Panc1 (cell line): ENCODE data around the gene USH2A. TPM values are rescaled to one million over a fixed set of nuclear protein-coding genes. Genes with fewer than 3 reads are reported as not detected.

Experiments
- ATAC-seq: fragments of 200-7000 bp; cut with Tn5 transposase; 2 replicates; pipeline ENCODE4 v1.9.1; 2020; ENCODE audit warnings: mild to moderate bottlenecking, moderate library complexity
- BruUV-seq: library from RNA; stranded (reverse); fragments of 400-500 nt; replicated peaks from 2 replicates; lab custom pipeline; 2021; lab: Mats Ljungman, UMichigan
- CTCF ChIA-PET: fragments of 300-600 bp; sonication (Branson Sonifier 250); formaldehyde crosslinking; loops from one replicate; lab custom pipeline; 2022; ENCODE audit warnings: antibody characterized with exemption; lab: Charles Lee
- POLR2A ChIA-PET: fragments of 300-600 bp; sonication (Branson Sonifier 250); formaldehyde crosslinking; loops from one replicate; lab custom pipeline; 2022; ENCODE audit warnings: antibody characterized with exemption; lab: Charles Lee
- DNase-seq: peaks from one replicate; pipeline ENCODE4 v3.0.0-alpha.2; 2010; ENCODE audit warnings: low read depth, low spot score
- H3K27ac ChIP-seq: 2 replicates; pipeline ENCODE4 v1.5.1; 2011; ENCODE audit warnings: mild to moderate bottlenecking, low read length, inconsistent platforms
- H3K27me3 ChIP-seq: fragments of 200-500 bp; sonication (Bioruptor generic); 2 replicates; pipeline ENCODE4 v1.6.0; 2014; ENCODE audit warnings: low read length, inconsistent platforms; ENCODE audit not compliant: control insufficient read depth, insufficient read depth
- H3K36me3 ChIP-seq: fragments of 200-500 bp; sonication (Bioruptor generic); 2 replicates; pipeline ENCODE4 v1.5.1; 2014; ENCODE audit warnings: inconsistent platforms, mild to moderate bottlenecking, low read length, moderate library complexity; ENCODE audit not compliant: control insufficient read depth, insufficient read depth
- H3K4me1 ChIP-seq: 2 replicates; pipeline ENCODE4 v1.5.1; 2011; ENCODE audit warnings: inconsistent platforms, mild to moderate bottlenecking, low read length, moderate library complexity; ENCODE audit not compliant: control insufficient read depth, insufficient read depth
- H3K4me3 ChIP-seq, 2 experiments: 2 replicates each; pipeline ENCODE4 v1.5.1; 2011 to 2012; ENCODE audit warnings: low read depth in 2 of 2, low read length in 2 of 2, mild to moderate bottlenecking in 2 of 2, inconsistent platforms in 1 of 2, moderate library complexity in 1 of 2
- H3K9me3 ChIP-seq: fragments of 200-500 bp; sonication (Bioruptor generic); 2 replicates; pipeline ENCODE4 v1.5.1; 2014; ENCODE audit warnings: low read depth, mild to moderate bottlenecking, inconsistent platforms, low read length, moderate library complexity; ENCODE audit not compliant: control insufficient read depth, insufficient read depth
- POLR2AphosphoS5 ChIP-seq: IDR thresholded peaks from 2 replicates; pipeline ENCODE4 v1.6.1; 2012; ENCODE audit warnings: mild to moderate bottlenecking, low read depth, low read length, moderate library complexity
- REST ChIP-seq, 2 experiments: IDR thresholded peaks; 2 replicates each; pipeline ENCODE4 v1.6.1; 2011 to 2012; ENCODE audit warnings: low read depth in 2 of 2, control low read depth in 1 of 2, low read length in 1 of 2, mild to moderate bottlenecking in 1 of 2, moderate library complexity in 1 of 2; ENCODE audit not compliant: insufficient read depth in 1 of 2
- SIN3A ChIP-seq: IDR thresholded peaks from 2 replicates; pipeline ENCODE4 v1.6.1; 2012; ENCODE audit warnings: low read depth, mild to moderate bottlenecking, low read length, moderate library complexity, borderline replicate concordance; ENCODE audit not compliant: insufficient read depth
- TCF7L2 ChIP-seq: IDR thresholded peaks from 2 replicates; pipeline ENCODE4 v1.6.1; 2011; ENCODE audit warnings: mild to moderate bottlenecking, low read depth, low read length, inconsistent platforms
- in situ Hi-C: cut with HindIII; loops from 2 replicates; pipeline ENCODE4 v1.10.0; 2016; ENCODE audit warnings: low sequenced_read_pairs, low pct_unique_long_range_greater_than_20kb
- intact Hi-C: fragments of 100-400 bp; cut with micrococcal nuclease; formaldehyde crosslinking; loops from one replicate; pipeline ENCODE4 v1.10.0; 2022; ENCODE audit not compliant: unreplicated experiment
- total RNA-seq: library from RNA; stranded (reverse); gene quantifications from one replicate; pipeline ENCODE4 v1.2.1, GENCODE V29; 2021; ENCODE audit not compliant: unreplicated experiment
- TF ChIP-seq, protein P1 (sequence below): fragments of 450-650 bp; IDR thresholded peaks from 2 replicates; pipeline ENCODE4 v1.5.1; 2017; ENCODE audit warnings: mild to moderate bottlenecking

The USH2A gene
- total RNA-seq, 1 experiment from 2014 or later: not detected

GRCh38 chr1:215792446-215792845, 630.8 kb downstream of the USH2A start:
- Histone ChIP-seq H3K36me3 (no peaks in the 10 kb centered on the region), H3K4me3 (no peak overlapping the region), H3K4me1 (no peaks in the 10 kb centered on the region), H3K27ac (no peak overlapping the region), H3K27me3 (no peaks in the 10 kb centered on the region), H3K9me3 (no peaks in the 10 kb centered on the region)
- BruUV-seq: no TSS peak
- in situ Hi-C loops: no loop called here
- DNase-seq (no peak), ATAC-seq (no peak)
- intact Hi-C loops: no loop called here
- TF ChIP-seq, protein P1, sequence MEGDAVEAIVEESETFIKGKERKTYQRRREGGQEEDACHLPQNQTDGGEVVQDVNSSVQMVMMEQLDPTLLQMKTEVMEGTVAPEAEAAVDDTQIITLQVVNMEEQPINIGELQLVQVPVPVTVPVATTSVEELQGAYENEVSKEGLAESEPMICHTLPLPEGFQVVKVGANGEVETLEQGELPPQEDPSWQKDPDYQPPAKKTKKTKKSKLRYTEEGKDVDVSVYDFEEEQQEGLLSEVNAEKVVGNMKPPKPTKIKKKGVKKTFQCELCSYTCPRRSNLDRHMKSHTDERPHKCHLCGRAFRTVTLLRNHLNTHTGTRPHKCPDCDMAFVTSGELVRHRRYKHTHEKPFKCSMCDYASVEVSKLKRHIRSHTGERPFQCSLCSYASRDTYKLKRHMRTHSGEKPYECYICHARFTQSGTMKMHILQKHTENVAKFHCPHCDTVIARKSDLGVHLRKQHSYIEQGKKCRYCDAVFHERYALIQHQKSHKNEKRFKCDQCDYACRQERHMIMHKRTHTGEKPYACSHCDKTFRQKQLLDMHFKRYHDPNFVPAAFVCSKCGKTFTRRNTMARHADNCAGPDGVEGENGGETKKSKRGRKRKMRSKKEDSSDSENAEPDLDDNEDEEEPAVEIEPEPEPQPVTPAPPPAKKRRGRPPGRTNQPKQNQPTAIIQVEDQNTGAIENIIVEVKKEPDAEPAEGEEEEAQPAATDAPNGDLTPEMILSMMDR: no peak
- TF ChIP-seq SIN3A (no peak), POLR2AphosphoS5 (no peak), REST (IDR thresholded peaks at IDR 0.05; ENCODE audit: insufficient read depth in 1 of 2, low read depth in 2 of 2, low read length in 1 of 2) (no peak)
- CTCF ChIA-PET: no interaction called here
- POLR2A ChIA-PET: no interaction called here

DNA sequence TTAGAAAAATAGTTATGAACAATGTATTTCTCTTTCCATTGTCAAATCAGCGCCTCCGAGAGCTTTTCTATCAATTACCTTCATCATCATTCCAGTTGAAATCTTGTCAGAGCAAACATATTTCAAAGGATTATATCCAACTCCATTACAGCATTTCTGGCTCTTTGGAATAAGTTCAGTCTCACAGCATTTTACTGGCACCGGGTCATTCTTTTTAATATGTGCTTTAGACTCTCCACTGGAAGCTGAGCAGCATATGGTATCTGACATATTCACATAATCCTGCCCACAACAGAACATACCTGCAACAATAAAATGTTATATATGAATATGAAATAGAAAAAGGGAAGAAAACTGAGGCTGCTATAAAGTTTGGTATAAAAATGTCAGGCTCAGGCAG, 633.3 kb downstream of the USH2A start:
- H3K27me3 ChIP-seq: no peaks in the 10 kb centered on the region
- H3K4me1 ChIP-seq: no peaks in the 10 kb centered on the region
- no peaks in the 10 kb centered on the region for H3K36me3 ChIP-seq
- in situ Hi-C loops: no loop called here
- H3K27ac ChIP-seq: no peak overlapping the region
- DNase-seq (no peak), ATAC-seq (no peak)
- POLR2A ChIA-PET: no interaction called here
- intact Hi-C loops: no loop called here
- H3K9me3 ChIP-seq: no peaks in the 10 kb centered on the region
- BruUV-seq: no TSS peak
- no peak overlapping the region for H3K4me3 ChIP-seq
- CTCF ChIA-PET: no interaction called here
- TF ChIP-seq REST (IDR thresholded peaks at IDR 0.05; ENCODE audit: insufficient read depth in 1 of 2, low read depth in 2 of 2, low read length in 1 of 2) (no peak), TCF7L2 (no peak), SIN3A (no peak), POLR2AphosphoS5 (no peak)
- TF ChIP-seq, protein P1: no peak
